Mucosa of stomach (tissue), 1 donor: ENCODE data around the gene TM9SF1.

Experiments
- H3K27me3 ChIP-seq: one replicate; pipeline ENCODE4 v1.7.0; 2013; ENCODE audit warnings: mild to moderate bottlenecking, low read length; ENCODE audit not compliant: control insufficient read depth, insufficient read depth
- H3K36me3 ChIP-seq: one replicate; pipeline ENCODE4 v1.7.0; 2013; ENCODE audit warnings: low read length; ENCODE audit not compliant: control insufficient read depth, insufficient read depth
- H3K4me1 ChIP-seq: one replicate; pipeline ENCODE4 v1.7.0; 2013; ENCODE audit warnings: mild to moderate bottlenecking, low read length; ENCODE audit not compliant: control insufficient read depth, insufficient read depth
- H3K4me3 ChIP-seq: one replicate; pipeline ENCODE4 v1.7.0; 2013; ENCODE audit warnings: low read length
- H3K9ac ChIP-seq: one replicate; pipeline ENCODE4 v1.7.0; 2013; ENCODE audit warnings: mild to moderate bottlenecking, low read length, moderate library complexity
- H3K9me3 ChIP-seq: one replicate; pipeline ENCODE4 v1.7.0; 2013; ENCODE audit warnings: mild to moderate bottlenecking, low read length, moderate library complexity; ENCODE audit not compliant: control insufficient read depth
- donor health status: Pancreatic carcinoma.

Gene TM9SF1, protein sequence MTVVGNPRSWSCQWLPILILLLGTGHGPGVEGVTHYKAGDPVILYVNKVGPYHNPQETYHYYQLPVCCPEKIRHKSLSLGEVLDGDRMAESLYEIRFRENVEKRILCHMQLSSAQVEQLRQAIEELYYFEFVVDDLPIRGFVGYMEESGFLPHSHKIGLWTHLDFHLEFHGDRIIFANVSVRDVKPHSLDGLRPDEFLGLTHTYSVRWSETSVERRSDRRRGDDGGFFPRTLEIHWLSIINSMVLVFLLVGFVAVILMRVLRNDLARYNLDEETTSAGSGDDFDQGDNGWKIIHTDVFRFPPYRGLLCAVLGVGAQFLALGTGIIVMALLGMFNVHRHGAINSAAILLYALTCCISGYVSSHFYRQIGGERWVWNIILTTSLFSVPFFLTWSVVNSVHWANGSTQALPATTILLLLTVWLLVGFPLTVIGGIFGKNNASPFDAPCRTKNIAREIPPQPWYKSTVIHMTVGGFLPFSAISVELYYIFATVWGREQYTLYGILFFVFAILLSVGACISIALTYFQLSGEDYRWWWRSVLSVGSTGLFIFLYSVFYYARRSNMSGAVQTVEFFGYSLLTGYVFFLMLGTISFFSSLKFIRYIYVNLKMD

GRCh38 chr14:24195186-24196070, at the start of gene TM9SF1:
Gene TM9SF1, minus strand, starts transcription at chr14:24195441. Its CDS starts 422 bp downstream, at chr14:24195019.
- H3K27me3 ChIP-seq: no peaks in the 10 kb centered on the region
- H3K4me3 ChIP-seq: peak within 1 kb of the TSS; percentile 58
- no peaks in the 10 kb centered on the region for H3K9me3 ChIP-seq
- H3K36me3 ChIP-seq: no peaks in the 10 kb centered on the region
- peak within 1 kb of the TSS; percentile 95 for H3K9ac ChIP-seq
- peaks cover 22% of the 10 kb centered on the region for H3K4me1 ChIP-seq

DNA sequence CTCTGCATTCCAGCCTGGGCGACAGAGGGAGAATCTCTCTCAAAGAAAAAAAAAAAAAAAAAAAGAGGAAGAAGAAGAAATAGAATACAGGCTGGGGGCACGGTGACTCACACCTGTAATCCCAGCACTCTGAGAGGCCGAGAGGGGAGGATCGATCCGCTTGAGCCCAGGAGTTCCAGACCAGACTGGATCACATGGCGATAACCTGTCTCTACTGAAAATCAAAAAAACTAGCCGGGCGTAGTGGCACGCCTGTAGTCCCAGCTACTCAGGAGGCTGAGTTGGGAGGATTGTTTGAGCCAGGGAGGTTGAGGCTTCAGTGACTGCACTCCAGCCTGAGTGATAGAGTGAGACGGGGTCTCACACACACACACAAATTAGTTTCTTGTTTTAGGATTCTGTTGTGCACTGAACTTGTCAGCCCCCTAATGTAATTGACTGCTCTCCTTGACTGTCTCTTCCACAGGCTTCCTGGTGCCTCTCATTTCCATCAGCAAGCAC, 48.1 kb upstream of the TM9SF1 start:
- peaks cover 6% of the 10 kb centered on the region for H3K36me3 ChIP-seq

GRCh38 chr14:24241829-24242443, 46.7 kb upstream of the TM9SF1 start:
- Histone ChIP-seq H3K4me3 (peak overlapping the region; percentile 96), H3K9me3 (no peaks in the 10 kb centered on the region), H3K4me1 (peaks cover 30% of the 10 kb centered on the region), H3K9ac (peak overlapping the region; percentile 97), H3K27me3 (no peaks in the 10 kb centered on the region), H3K36me3 (peaks cover 6% of the 10 kb centered on the region)

More for the DNA sequence above, 48.1 kb upstream of the TM9SF1 start:
- peak overlapping the region; percentile 96 for H3K4me3 ChIP-seq
- peak overlapping the region; percentile 97 for H3K9ac ChIP-seq
- no peaks in the 10 kb centered on the region for H3K9me3 ChIP-seq
- peaks cover 30% of the 10 kb centered on the region for H3K4me1 ChIP-seq
- no peaks in the 10 kb centered on the region for H3K27me3 ChIP-seq

GRCh38 chr14:24240110-24240918, 45.1 kb upstream of the TM9SF1 start:
- no peak overlapping the region for H3K4me3 ChIP-seq
- peaks cover 6% of the 10 kb centered on the region for H3K36me3 ChIP-seq
- no peak overlapping the region for H3K9ac ChIP-seq
- peaks cover 26% of the 10 kb centered on the region for H3K4me1 ChIP-seq
- no peaks in the 10 kb centered on the region for H3K27me3 ChIP-seq
- H3K9me3 ChIP-seq: no peaks in the 10 kb centered on the region

- H3K36me3 ChIP-seq: peaks cover 6% of the 10 kb centered on the region
- H3K9ac ChIP-seq: no peak overlapping the region
- H3K4me1 ChIP-seq: peaks cover 23% of the 10 kb centered on the region
- no peak overlapping the region for H3K4me3 ChIP-seq
- H3K9me3 ChIP-seq: no peaks in the 10 kb centered on the region
- no peaks in the 10 kb centered on the region for H3K27me3 ChIP-seq
These were observed 43.3 kb upstream of the TM9SF1 start for GRCh38 chr14:24238527-24239037.

GRCh38 chr14:24238123-24238522, 42.9 kb upstream of the TM9SF1 start:
- Histone ChIP-seq H3K27me3 (no peaks in the 10 kb centered on the region), H3K36me3 (peaks cover 6% of the 10 kb centered on the region), H3K4me1 (peaks cover 18% of the 10 kb centered on the region), H3K9me3 (no peaks in the 10 kb centered on the region), H3K9ac (no peak overlapping the region), H3K4me3 (no peak overlapping the region)

GRCh38 chr14:24237463-24237955, 42.3 kb upstream of the TM9SF1 start:
- Histone ChIP-seq H3K4me1 (peaks cover 17% of the 10 kb centered on the region), H3K4me3 (no peak overlapping the region), H3K36me3 (peaks cover 6% of the 10 kb centered on the region), H3K27me3 (no peaks in the 10 kb centered on the region), H3K9me3 (no peaks in the 10 kb centered on the region), H3K9ac (no peak overlapping the region)

DNA sequence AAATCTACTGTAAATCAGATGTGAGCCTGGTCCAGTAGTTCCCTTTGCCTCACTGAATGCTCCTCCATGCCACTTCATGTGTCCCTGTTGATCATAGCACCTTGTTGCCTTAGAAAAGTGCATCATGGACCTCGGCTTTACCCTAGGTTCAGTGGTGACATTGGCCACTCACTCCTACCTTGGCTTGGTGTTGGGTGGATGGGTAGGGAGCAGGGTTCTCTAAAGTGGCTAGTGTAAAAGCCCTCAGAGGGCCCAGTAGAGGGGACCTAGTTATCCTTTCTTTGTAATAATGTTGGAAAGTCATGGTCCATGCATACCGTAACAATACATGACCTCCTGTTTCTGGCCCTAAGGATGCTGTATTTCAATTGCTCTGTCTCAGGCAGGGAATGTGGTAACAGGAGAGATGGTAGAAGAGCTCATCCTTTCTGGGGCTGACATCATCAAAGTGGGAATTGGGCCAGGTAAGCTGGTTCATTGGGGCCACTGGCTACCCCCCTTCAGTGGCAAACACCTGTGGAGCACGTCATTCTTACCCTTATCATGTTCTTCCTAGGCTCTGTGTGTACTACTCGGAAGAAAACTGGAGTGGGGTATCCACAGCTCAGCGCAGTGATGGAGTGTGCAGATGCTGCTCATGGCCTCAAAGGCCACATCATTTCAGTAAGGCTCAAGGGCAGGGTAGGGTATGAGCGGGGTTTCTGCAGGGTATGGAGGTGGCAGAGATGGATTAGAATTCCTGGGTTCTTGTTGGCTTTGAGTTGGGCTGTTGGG, 41.6 kb upstream of the TM9SF1 start:
- Histone ChIP-seq H3K4me3 (no peak overlapping the region), H3K9me3 (no peaks in the 10 kb centered on the region), H3K4me1 (peaks cover 16% of the 10 kb centered on the region), H3K36me3 (peaks cover 6% of the 10 kb centered on the region), H3K27me3 (no peaks in the 10 kb centered on the region), H3K9ac (no peak overlapping the region)

GRCh38 chr14:24235804-24236688, 40.8 kb upstream of the TM9SF1 start:
- H3K36me3 ChIP-seq: peaks cover 6% of the 10 kb centered on the region
- no peak overlapping the region for H3K9ac ChIP-seq
- peaks cover 13% of the 10 kb centered on the region for H3K4me1 ChIP-seq
- no peak overlapping the region for H3K4me3 ChIP-seq
- H3K27me3 ChIP-seq: no peaks in the 10 kb centered on the region
- H3K9me3 ChIP-seq: no peaks in the 10 kb centered on the region
